BLaER1 treated with 17β-estradiol and CSF1 and Interleukin-3, amounts not matched to agents 10 nM and 100 nM (cell line): ENCODE data around the gene ACVR1B.

Experiments used
- H3K27ac ChIP-seq, 11 experiments: shearing (Covaris generic); formaldehyde crosslinking; 2 replicates each; pipeline ENCODE4 v1.8.1; 2022
- H3K27me3 ChIP-seq, 11 experiments: shearing (Covaris generic); formaldehyde crosslinking; 2 replicates each; pipeline ENCODE4 v1.8.1; 2022
- H3K36me3 ChIP-seq, 11 experiments: shearing (Covaris generic); formaldehyde crosslinking; 2 replicates each; pipeline ENCODE4 v1.8.1; 2022
- H3K4me1 ChIP-seq, 10 experiments: shearing (Covaris generic); formaldehyde crosslinking; 2 replicates each; pipeline ENCODE4 v1.8.1; 2022
- H3K4me2 ChIP-seq, 11 experiments: shearing (Covaris generic); formaldehyde crosslinking; 2 replicates each; pipeline ENCODE4 v1.8.1; 2022
- H3K4me3 ChIP-seq, 10 experiments: shearing (Covaris generic); formaldehyde crosslinking; 2 replicates each; pipeline ENCODE4 v1.8.1; 2022
- H3K9ac ChIP-seq, 11 experiments: shearing (Covaris generic); formaldehyde crosslinking; 2 replicates each; pipeline ENCODE4 v1.8.1; 2022
- H3K9me3 ChIP-seq, 11 experiments: shearing (Covaris generic); formaldehyde crosslinking; replicated peaks in 1 of 11; 2 replicates each; pipeline ENCODE4 v1.8.1; 2022
- H4K20me1 ChIP-seq, 11 experiments: shearing (Covaris generic); formaldehyde crosslinking; 2 replicates each; pipeline ENCODE4 v1.8.1; 2022
- Cebpa-rat ChIP-seq, 11 experiments: shearing (Covaris generic); IDR thresholded peaks; 2 replicates each; pipeline ENCODE4 v1.8.1; 2022

The ACVR1B gene

GRCh38 chr12:51932218-51933076, 19.1 kb upstream of the ACVR1B start:
- Histone ChIP-seq H3K4me3 (no peak overlapping the region), H3K4me2 (no peak overlapping the region), H3K4me1 (no peaks in the 10 kb centered on the region), H3K27ac (no peak overlapping the region), H3K36me3 (no peaks in the 10 kb centered on the region), H3K27me3 (no peaks in the 10 kb centered on the region), H3K9me3 (no peaks in the 10 kb centered on the region), H3K9ac (no peak overlapping the region), H4K20me1 (no peaks in the 10 kb centered on the region)
- TF ChIP-seq Cebpa-rat (IDR thresholded peaks at IDR 0.05): no peak

DNA sequence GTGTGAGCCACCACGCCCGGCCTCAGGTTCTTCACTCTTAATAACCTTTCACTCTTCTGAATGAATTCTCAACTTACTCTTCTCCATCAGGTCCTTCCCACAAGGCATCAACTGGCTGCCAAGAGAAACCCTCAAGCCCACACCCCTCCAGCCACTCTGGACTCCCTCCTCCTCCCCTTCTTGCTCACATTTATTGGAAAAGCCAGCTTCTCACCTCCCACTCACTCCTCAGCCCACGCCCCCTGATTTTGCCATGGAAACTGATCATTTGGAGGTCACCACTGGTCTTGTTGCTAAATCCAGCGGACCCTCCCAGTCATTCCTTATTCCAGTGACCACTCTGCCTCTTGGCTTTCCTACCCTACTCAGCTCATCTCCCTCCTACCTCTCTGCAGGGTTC, 17.4 kb upstream of the ACVR1B start:
- TF ChIP-seq Cebpa-rat (IDR thresholded peaks at IDR 0.05): no peak
- H3K4me2 ChIP-seq: no peak overlapping the region
- H3K27me3 ChIP-seq: no peaks in the 10 kb centered on the region
- H3K27ac ChIP-seq: no peak overlapping the region
- H3K4me1 ChIP-seq: no peaks in the 10 kb centered on the region
- no peaks in the 10 kb centered on the region for H3K36me3 ChIP-seq
- no peak overlapping the region for H3K4me3 ChIP-seq
- no peaks in the 10 kb centered on the region for H3K9me3 ChIP-seq
- no peak overlapping the region for H3K9ac ChIP-seq
- no peaks in the 10 kb centered on the region for H4K20me1 ChIP-seq

GRCh38 chr12:51937926-51938325, 13.6 kb upstream of the ACVR1B start:
- H3K9me3 ChIP-seq: peaks cover 0 to 3% (median 0%) of the 10 kb centered on the region in 11 experiments; a peak in 2 of 22 replicates
- peaks cover 17 to 32% (median 27%) of the 10 kb centered on the region in 10 experiments for H3K4me1 ChIP-seq
- H3K9ac ChIP-seq: no peak overlapping the region
- TF ChIP-seq Cebpa-rat (IDR thresholded peaks at IDR 0.05): no peak
- H3K4me3 ChIP-seq: no peak overlapping the region
- H3K27me3 ChIP-seq: no peaks in the 10 kb centered on the region
- H3K4me2 ChIP-seq: no peak overlapping the region
- no peak overlapping the region for H3K27ac ChIP-seq
- H4K20me1 ChIP-seq: no peaks in the 10 kb centered on the region
- H3K36me3 ChIP-seq: no peaks in the 10 kb centered on the region

- H3K4me1 ChIP-seq: peaks cover 17 to 38% (median 29%) of the 10 kb centered on the region in 10 experiments
- H3K27ac ChIP-seq: no peak overlapping the region
- no peak overlapping the region for H3K4me2 ChIP-seq
- no peak overlapping the region for H3K4me3 ChIP-seq
- TF ChIP-seq Cebpa-rat (IDR thresholded peaks at IDR 0.05): no peak
- H3K36me3 ChIP-seq: no peaks in the 10 kb centered on the region; a peak in 1 of 22 replicates
- no peaks in the 10 kb centered on the region for H4K20me1 ChIP-seq
- H3K9ac ChIP-seq: no peak overlapping the region
- peaks cover 1 to 11% (median 4%) of the 10 kb centered on the region in 11 experiments; a peak in 21 of 22 replicates for H3K9me3 ChIP-seq
- no peaks in the 10 kb centered on the region for H3K27me3 ChIP-seq
Measured at GRCh38 chr12:51938726-51939125, 12.8 kb upstream of the ACVR1B start.

GRCh38 chr12:51941011-51941581, 10.4 kb upstream of the ACVR1B start:
- H3K9ac ChIP-seq: peak overlapping the region in 2 of 11 experiments; percentile 53 to 54; a peak in 3 of 22 replicates
- TF ChIP-seq Cebpa-rat (IDR thresholded peaks at IDR 0.05): no peak
- no peaks in the 10 kb centered on the region for H4K20me1 ChIP-seq
- H3K4me3 ChIP-seq: peak overlapping the region in 1 of 10 experiments; percentile 10; a peak in 1 of 20 replicates
- peak overlapping the region; percentile 57 to 94 (median 76) for H3K4me2 ChIP-seq
- H3K27me3 ChIP-seq: no peaks in the 10 kb centered on the region
- peaks cover 21 to 35% (median 27%) of the 10 kb centered on the region in 11 experiments for H3K9me3 ChIP-seq
- peaks cover 17 to 38% (median 29%) of the 10 kb centered on the region in 10 experiments for H3K4me1 ChIP-seq
- peaks cover 0 to 3% (median 0%) of the 10 kb centered on the region in 11 experiments; a peak in 1 of 22 replicates for H3K36me3 ChIP-seq
- peak overlapping the region in 2 of 11 experiments; percentile 35 to 46; a peak in 4 of 22 replicates for H3K27ac ChIP-seq

DNA sequence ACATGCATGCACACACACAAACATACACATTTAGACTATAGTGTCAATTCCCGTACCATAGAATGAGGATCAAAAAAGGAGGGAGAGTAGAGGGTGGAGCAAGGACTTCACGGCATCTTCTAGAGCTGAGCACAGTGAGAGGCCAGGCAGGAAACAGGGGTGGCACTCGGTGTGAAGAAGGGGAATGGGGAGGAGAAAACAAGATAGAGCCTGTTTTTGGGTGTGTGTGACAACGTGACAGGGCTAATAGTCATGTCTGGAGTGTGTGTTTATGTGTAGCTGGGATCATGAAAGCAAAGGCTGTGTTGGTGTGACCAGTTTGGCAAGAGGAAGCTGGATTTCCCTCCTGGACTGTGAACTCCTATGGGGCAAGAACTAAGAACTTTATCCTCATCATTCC, 9.9 kb upstream of the ACVR1B start:
- H3K4me2 ChIP-seq: peak overlapping the region; percentile 57 to 94 (median 76)
- peaks cover 0 to 3% (median 0%) of the 10 kb centered on the region in 11 experiments; a peak in 1 of 22 replicates for H3K36me3 ChIP-seq
- H3K4me3 ChIP-seq: peak overlapping the region in 1 of 10 experiments; percentile 10; a peak in 1 of 20 replicates
- no peaks in the 10 kb centered on the region for H3K27me3 ChIP-seq
- H3K4me1 ChIP-seq: peaks cover 17 to 38% (median 29%) of the 10 kb centered on the region in 10 experiments
- peak overlapping the region in 1 of 11 experiments; percentile 54; a peak in 2 of 22 replicates for H3K9ac ChIP-seq
- TF ChIP-seq Cebpa-rat (IDR thresholded peaks at IDR 0.05): no peak
- peaks cover 21 to 40% (median 28%) of the 10 kb centered on the region in 11 experiments for H3K9me3 ChIP-seq
- no peaks in the 10 kb centered on the region for H4K20me1 ChIP-seq
- H3K27ac ChIP-seq: peak overlapping the region in 4 of 11 experiments; percentile 4 to 46 (median 22); a peak in 5 of 22 replicates

DNA sequence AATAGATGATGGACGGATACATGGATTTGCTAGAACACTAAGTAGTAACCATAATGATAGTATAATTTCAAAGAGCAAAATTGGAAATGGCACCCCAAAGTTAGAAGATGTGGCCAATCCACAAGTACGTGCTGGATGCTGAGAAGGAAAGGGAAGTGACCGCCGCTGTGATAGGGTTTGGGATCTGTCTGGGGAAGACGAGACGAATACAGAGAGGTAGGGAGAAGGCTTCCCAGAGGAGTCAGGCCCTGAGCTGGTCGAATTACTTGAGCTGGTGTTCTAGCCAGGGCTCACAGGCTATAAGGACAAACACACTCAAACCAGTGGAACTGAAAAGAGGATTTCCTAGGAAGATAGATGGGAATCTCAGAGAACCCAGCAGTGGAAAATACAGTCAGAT, 9.4 kb upstream of the ACVR1B start:
- peaks cover 21 to 42% (median 28%) of the 10 kb centered on the region in 11 experiments for H3K9me3 ChIP-seq
- no peak for TF ChIP-seq Cebpa-rat (IDR thresholded peaks at IDR 0.05)
- no peaks in the 10 kb centered on the region for H4K20me1 ChIP-seq

DNA sequence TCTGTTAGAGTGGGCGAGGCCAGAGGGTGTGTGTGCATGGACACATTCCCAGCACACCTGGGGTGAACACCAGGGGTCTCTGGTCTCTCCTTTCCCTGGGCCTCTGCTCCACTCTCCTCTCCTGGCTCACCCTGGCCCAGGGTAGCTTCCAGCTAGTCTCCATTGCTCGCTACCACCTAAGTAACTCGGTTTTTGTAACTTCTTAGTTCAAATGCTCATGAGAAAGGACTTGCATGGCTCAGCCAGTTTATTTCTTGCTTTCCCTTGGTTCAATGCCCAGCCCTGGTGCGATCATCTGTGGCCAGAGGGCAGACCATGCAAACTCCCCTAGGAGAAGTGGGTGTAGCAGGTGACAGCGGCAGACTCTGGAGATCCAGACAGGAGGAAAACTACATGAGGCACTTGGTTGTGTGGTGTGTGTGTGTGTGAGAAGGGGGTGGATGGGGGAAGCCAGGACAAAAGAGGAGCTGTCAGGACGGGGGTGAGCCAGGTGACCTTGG, 8.9 kb upstream of the ACVR1B start:
- peaks cover 17 to 38% (median 29%) of the 10 kb centered on the region in 10 experiments for H3K4me1 ChIP-seq
- peak overlapping the region in 3 of 11 experiments; percentile 10 to 46 (median 16); a peak in 1 of 22 replicates for H3K27ac ChIP-seq
- no peak overlapping the region for H3K4me3 ChIP-seq
- peaks cover 0 to 3% (median 0%) of the 10 kb centered on the region in 11 experiments; a peak in 1 of 22 replicates for H3K36me3 ChIP-seq
- peak overlapping the region in 1 of 11 experiments; percentile 15; a peak in 2 of 22 replicates for H3K9ac ChIP-seq
- H3K4me2 ChIP-seq: peak overlapping the region; percentile 57 to 94 (median 76); a peak in 20 of 22 replicates
- TF ChIP-seq Cebpa-rat (IDR thresholded peaks at IDR 0.05): no peak
- no peaks in the 10 kb centered on the region for H3K27me3 ChIP-seq
- H4K20me1 ChIP-seq: no peaks in the 10 kb centered on the region
- H3K9me3 ChIP-seq: peaks cover 21 to 46% (median 28%) of the 10 kb centered on the region in 11 experiments

More for the DNA sequence above, 9.4 kb upstream of the ACVR1B start:
- H3K9ac ChIP-seq: peak overlapping the region in 1 of 11 experiments; percentile 54; a peak in 2 of 22 replicates
- H3K27ac ChIP-seq: peak overlapping the region in 4 of 11 experiments; percentile 4 to 46 (median 13); a peak in 4 of 22 replicates
- no peak overlapping the region for H3K4me3 ChIP-seq
- peak overlapping the region; percentile 57 to 94 (median 76) for H3K4me2 ChIP-seq
- H3K36me3 ChIP-seq: peaks cover 0 to 3% (median 0%) of the 10 kb centered on the region in 11 experiments; a peak in 1 of 22 replicates
- H3K4me1 ChIP-seq: peaks cover 17 to 38% (median 29%) of the 10 kb centered on the region in 10 experiments
- H3K27me3 ChIP-seq: no peaks in the 10 kb centered on the region
